Measurements from ENCODE around the gene INPP4B.

Gene INPP4B

GRCh38 chr4:142297313-142297712, 548.8 kb downstream of the INPP4B start:
- TF ChIP-seq CTCF (IDR thresholded peaks at IDR 0.05; ENCODE audit: borderline replicate concordance, insufficient read depth, low read depth, low read length) = no peak
- no peak overlapping the region for H3K4me3 ChIP-seq (ENCODE audit: low read depth, low read length)

GRCh38 chr4:142293536-142293935, 552.6 kb downstream of the INPP4B start:
- H3K4me3 ChIP-seq (ENCODE audit: low read depth, low read length) = no peak overlapping the region
- TF ChIP-seq CTCF (IDR thresholded peaks at IDR 0.05; ENCODE audit: borderline replicate concordance, insufficient read depth, low read depth, low read length) = no peak

GRCh38 chr4:142292231-142292630, 553.9 kb downstream of the INPP4B start:
- TF ChIP-seq CTCF (IDR thresholded peaks at IDR 0.05; ENCODE audit: borderline replicate concordance, insufficient read depth, low read depth, low read length) = no peak
- H3K4me3 ChIP-seq (ENCODE audit: low read depth, low read length) = no peak overlapping the region

- no peak overlapping the region for H3K4me3 ChIP-seq (ENCODE audit: low read depth, low read length)
- TF ChIP-seq CTCF (IDR thresholded peaks at IDR 0.05; ENCODE audit: borderline replicate concordance, insufficient read depth, low read depth, low read length) = no peak
Measured at GRCh38 chr4:142291299-142292050, 554.6 kb downstream of the INPP4B start.

- TF ChIP-seq CTCF (IDR thresholded peaks at IDR 0.05; ENCODE audit: borderline replicate concordance, insufficient read depth, low read depth, low read length) = no peak
- no peak overlapping the region for H3K4me3 ChIP-seq (ENCODE audit: low read depth, low read length)
Measured at GRCh38 chr4:142287371-142287770, 558.7 kb downstream of the INPP4B start.

GRCh38 chr4:142285222-142285583, 560.9 kb downstream of the INPP4B start:
- H3K4me3 ChIP-seq (ENCODE audit: low read depth, low read length) = no peak overlapping the region
- TF ChIP-seq CTCF (IDR thresholded peaks at IDR 0.05; ENCODE audit: borderline replicate concordance, insufficient read depth, low read depth, low read length) = no peak

Data from GM12875 (cell line).